IgD-negative memory B cell (primary cell): ENCODE measurements around the gene ASIC2. TPM values are rescaled to one million over a fixed set of nuclear protein-coding genes. Genes with fewer than 3 reads are reported as not detected.

Experiments
- H3K27ac Mint-ChIP-seq, 3 donors: one replicate each; pipeline ENCODE4 v1.8.0; 2020 to 2022; ENCODE audit warnings: mild to moderate bottlenecking in 3 of 3, mixed read lengths in 3 of 3, moderate library complexity in 1 of 3
- H3K27me3 Mint-ChIP-seq: one replicate; pipeline ENCODE4 v1.8.0; 2021; ENCODE audit warnings: mixed read lengths
- H3K36me3 Mint-ChIP-seq: one replicate; pipeline ENCODE4 v1.8.0; 2020; ENCODE audit warnings: mild to moderate bottlenecking, mixed read lengths
- H3K4me1 Mint-ChIP-seq, 3 donors: one replicate each; pipeline ENCODE4 v1.8.0; 2020 to 2022; ENCODE audit warnings: mixed read lengths in 3 of 3, mild to moderate bottlenecking in 1 of 3
- H3K4me3 Mint-ChIP-seq, 4 donors: one replicate each; pipeline ENCODE4 v1.8.0; 2020 to 2022; ENCODE audit warnings: mild to moderate bottlenecking in 4 of 4, mixed read lengths in 4 of 4, moderate library complexity in 3 of 4
- H3K9me3 Mint-ChIP-seq, 3 donors: one replicate each; pipeline ENCODE4 v1.8.0; 2020 to 2021; ENCODE audit warnings: mixed read lengths in 3 of 3, mild to moderate bottlenecking in 1 of 3
- polyA plus RNA-seq: library from polyadenylated mRNA; unstranded; fragments of 300-500 nt; fragmentation: Illumina TruSeq; gene quantifications from one replicate; pipeline ENCODE4 v1.2.3, GENCODE V29; 2021

ASIC2 gene
- polyA plus RNA-seq, 1 donor from 2014 or later: not detected

DNA sequence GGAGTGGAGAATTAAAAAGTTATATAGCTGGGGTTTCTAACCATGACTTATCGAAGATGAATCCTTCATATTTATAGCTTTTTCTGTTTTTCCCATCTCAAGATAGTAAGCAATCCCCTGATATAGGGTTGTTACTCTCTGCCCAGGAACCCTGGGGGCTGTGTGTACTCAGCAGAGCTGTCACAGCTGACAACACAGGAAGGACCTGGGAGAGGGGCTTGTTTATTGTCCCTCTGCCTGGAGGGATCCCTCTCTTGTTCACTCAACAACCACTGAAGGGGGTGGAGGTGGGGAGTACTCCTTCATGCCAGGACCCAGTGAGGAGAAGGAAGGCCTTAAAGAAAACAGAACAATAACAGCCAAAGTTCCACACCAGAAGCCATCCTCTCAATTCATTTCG lies 19.8 kb downstream of the ASIC2 start:
- Mint-ChIP-seq H3K36me3 (no peaks in the 10 kb centered on the region), H3K4me1 (no peaks in the 10 kb centered on the region), H3K4me3 (no peak overlapping the region), H3K27me3 (peaks cover 4% of the 10 kb centered on the region), H3K9me3 (peaks cover 0 to 1% (median 0%) of the 10 kb centered on the region in 3 donors), H3K27ac (no peak overlapping the region)

- H3K4me1 Mint-ChIP-seq: no peaks in the 10 kb centered on the region
- no peak overlapping the region for H3K4me3 Mint-ChIP-seq
- H3K27me3 Mint-ChIP-seq: peaks cover 2% of the 10 kb centered on the region
- H3K27ac Mint-ChIP-seq: no peak overlapping the region
- H3K36me3 Mint-ChIP-seq: no peaks in the 10 kb centered on the region
- peaks cover 0 to 1% (median 0%) of the 10 kb centered on the region in 3 donors for H3K9me3 Mint-ChIP-seq
These were observed 20.7 kb downstream of the ASIC2 start for GRCh38 chr17:33272438-33272837.

GRCh38 chr17:33269337-33270060 lies 23.6 kb downstream of the ASIC2 start:
- Mint-ChIP-seq H3K27me3 (peaks cover 4% of the 10 kb centered on the region), H3K9me3 (peaks cover 0 to 1% (median 0%) of the 10 kb centered on the region in 3 donors), H3K4me1 (no peaks in the 10 kb centered on the region), H3K27ac (no peak overlapping the region), H3K36me3 (no peaks in the 10 kb centered on the region), H3K4me3 (no peak overlapping the region)

DNA sequence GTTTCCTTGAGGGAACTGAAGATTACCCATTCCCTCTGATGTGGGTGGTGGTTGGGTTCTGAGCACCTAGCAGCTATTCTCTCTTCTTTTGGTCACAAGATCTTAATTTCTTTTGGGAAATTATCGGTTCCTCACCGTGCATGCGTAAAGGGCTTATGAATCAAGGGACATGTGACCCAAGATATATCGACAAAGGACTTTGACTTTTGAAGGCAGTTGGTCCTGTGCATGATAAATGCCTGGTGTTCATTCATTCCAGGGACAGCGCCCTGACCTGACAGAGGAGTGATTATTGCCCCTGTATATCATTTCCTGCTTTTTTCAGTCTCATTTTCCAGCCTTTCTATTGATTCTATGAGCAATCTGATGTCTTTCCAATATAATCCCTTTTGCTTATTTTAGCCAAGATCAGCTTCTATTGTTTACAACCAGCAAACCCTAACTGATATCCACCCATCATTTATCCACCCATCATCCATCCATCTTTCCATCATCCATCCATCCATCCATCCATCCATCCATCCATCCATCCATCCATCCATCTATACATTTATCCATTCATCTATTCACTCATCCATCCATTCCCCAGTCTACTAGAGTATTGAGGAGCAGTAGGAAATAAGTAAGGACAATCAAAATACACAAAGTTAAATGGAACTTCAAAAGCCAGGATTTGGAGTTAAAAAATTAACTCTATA lies 25.1 kb downstream of the ASIC2 start:
- Mint-ChIP-seq H3K4me1 (no peaks in the 10 kb centered on the region), H3K27me3 (peaks cover 5% of the 10 kb centered on the region), H3K27ac (peak overlapping the region in 1 of 3 donors; percentile 11), H3K9me3 (peaks cover 0 to 1% (median 0%) of the 10 kb centered on the region in 3 donors), H3K36me3 (no peaks in the 10 kb centered on the region), H3K4me3 (no peak overlapping the region)

DNA sequence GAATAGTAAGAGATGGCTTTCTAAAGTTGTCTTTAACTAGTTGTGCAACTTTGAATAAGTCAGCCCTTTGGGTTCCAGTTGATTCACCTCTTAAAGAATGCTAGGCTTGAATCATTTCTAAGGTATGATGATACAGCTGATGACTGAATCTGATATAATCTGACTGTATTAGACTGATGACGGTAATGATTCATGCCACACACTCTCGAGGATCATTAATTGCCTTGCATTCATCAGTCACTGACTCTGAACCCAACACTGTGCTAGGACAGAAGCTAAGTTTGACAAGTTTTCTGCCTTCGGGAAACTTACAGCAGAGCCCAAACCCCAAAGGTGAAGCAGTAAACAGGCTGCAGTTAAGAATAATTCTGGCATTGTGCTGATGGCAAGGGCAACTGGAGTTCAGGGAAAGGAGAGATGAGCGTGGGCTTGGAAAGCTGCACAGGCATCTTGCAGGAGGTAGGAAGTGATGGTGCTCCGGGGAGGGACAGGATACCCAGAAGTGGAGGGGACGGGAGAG lies 25.8 kb downstream of the ASIC2 start:
- Mint-ChIP-seq H3K27me3 (peaks cover 5% of the 10 kb centered on the region), H3K4me1 (no peaks in the 10 kb centered on the region), H3K4me3 (no peak overlapping the region), H3K36me3 (no peaks in the 10 kb centered on the region), H3K27ac (no peak overlapping the region), H3K9me3 (peaks cover 0 to 1% (median 0%) of the 10 kb centered on the region in 3 donors)

- H3K9me3 Mint-ChIP-seq: peaks cover 0 to 1% (median 0%) of the 10 kb centered on the region in 3 donors
- H3K4me1 Mint-ChIP-seq: no peaks in the 10 kb centered on the region
- no peak overlapping the region for H3K27ac Mint-ChIP-seq
- no peaks in the 10 kb centered on the region for H3K36me3 Mint-ChIP-seq
- no peak overlapping the region for H3K4me3 Mint-ChIP-seq
- H3K27me3 Mint-ChIP-seq: peaks cover 5% of the 10 kb centered on the region
These were observed 26.5 kb downstream of the ASIC2 start for GRCh38 chr17:33266611-33267010.

DNA sequence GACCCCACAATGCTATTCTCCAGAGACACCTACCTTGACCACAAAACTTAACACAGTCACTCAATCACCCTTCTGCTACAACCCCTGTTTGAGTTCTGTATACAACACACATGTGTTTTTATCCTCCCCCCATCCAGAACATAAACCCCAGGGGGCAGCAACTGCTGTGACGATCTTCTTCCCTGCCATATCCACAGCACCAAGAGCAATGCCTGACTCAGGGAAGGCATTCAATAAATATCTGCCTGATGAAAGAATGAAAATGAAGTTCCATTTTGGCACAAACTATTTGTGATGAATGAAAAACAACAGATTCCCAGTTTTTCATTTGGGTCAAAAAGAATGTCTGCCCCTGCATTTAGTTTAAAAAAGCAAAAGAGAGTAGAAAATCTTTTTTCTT lies 27.0 kb downstream of the ASIC2 start:
- no peak overlapping the region for H3K27ac Mint-ChIP-seq
- peaks cover 7% of the 10 kb centered on the region for H3K27me3 Mint-ChIP-seq
- no peak overlapping the region for H3K4me3 Mint-ChIP-seq
- H3K9me3 Mint-ChIP-seq: peaks cover 0 to 1% (median 0%) of the 10 kb centered on the region in 3 donors
- no peaks in the 10 kb centered on the region for H3K4me1 Mint-ChIP-seq
- H3K36me3 Mint-ChIP-seq: no peaks in the 10 kb centered on the region

DNA sequence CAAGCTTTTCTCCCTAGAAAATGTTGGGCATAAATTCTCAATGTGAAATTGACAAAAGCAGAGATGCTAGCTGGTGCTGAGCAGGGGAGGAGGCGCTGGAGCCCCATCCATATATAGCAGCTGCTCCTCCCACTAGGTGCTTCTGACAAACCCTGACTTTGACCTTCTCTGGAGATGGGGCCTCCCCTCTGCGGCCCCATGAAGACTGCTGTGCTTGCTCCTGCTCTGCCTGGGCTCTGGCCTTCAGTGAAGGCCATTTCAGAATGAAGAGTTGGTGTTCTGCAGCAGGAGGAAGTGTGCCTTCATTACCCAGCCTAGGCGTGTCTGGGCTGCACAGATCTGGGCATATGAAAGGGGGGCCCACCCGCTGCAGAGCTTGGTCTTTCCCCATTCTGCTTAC lies 29.7 kb downstream of the ASIC2 start:
- Mint-ChIP-seq H3K27me3 (peaks cover 12% of the 10 kb centered on the region), H3K9me3 (no peaks in the 10 kb centered on the region), H3K4me1 (no peaks in the 10 kb centered on the region)

DNA sequence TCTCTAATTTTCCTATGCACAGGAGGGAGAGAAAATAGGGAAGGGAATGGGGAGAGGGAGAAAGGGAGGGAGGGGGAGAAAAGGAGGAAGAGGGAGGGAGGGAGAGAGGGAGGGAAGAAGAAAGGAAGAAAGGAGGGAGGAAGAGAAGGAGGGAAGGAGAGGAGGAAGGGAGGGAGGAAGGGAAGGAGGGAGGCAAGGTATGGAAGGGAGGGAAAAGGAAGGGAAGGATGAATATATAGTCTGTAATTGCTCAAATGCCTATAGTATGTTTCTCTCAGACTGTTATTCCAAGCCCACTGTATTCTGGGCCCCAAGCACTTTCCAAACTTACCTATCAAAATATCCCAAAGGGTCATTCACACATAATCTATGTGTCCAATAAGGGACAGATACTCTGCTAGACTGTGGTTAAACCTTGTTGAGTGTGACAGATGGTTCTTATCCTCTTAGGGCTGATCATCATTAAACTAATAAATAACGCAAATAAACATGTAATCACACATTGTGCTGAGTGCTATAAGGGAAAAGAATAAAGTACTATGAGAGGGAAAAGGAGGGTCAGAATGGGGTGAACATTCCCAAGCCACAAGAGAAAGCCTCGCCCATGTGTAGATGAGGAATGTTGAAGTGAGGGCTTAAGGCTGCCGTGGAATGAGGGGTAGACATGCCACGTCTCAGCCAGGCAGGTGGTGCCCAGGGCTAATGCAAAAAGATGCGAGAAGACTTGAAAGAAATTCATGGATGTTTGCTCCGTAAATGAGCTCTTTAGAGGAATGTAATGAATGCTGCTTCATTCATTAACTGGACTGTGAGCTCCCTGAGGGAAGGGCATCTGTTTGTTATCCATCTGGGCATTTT lies 30.6 kb downstream of the ASIC2 start:
- H3K4me3 Mint-ChIP-seq: no peak overlapping the region
- no peaks in the 10 kb centered on the region for H3K36me3 Mint-ChIP-seq
- no peak overlapping the region for H3K27ac Mint-ChIP-seq
- peaks cover 12% of the 10 kb centered on the region for H3K27me3 Mint-ChIP-seq
- no peaks in the 10 kb centered on the region for H3K9me3 Mint-ChIP-seq
- H3K4me1 Mint-ChIP-seq: no peaks in the 10 kb centered on the region

More for the DNA sequence above, 29.7 kb downstream of the ASIC2 start:
- Mint-ChIP-seq H3K27ac (no peak overlapping the region), H3K36me3 (no peaks in the 10 kb centered on the region), H3K4me3 (no peak overlapping the region)

DNA sequence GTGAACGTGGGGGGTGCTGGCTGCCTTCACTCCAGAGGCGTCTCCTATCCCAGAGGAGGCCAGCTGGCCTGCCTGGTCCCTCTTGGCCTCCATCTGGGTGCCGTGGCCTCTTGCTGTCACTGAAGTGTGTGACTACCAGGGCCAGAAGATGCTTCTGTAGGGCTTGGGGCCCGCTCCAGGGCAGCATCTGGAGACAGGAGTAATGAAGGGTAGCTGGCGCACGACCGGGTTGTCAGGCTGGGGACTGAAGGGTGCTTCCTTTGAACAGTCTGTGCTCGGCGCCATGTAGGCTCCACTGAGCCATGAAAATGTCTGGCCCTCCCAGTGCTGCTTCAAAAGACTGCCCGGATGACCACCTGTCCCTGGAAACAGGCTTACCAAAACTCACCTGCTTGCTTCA lies 31.3 kb downstream of the ASIC2 start:
- Mint-ChIP-seq H3K4me1 (no peaks in the 10 kb centered on the region), H3K9me3 (no peaks in the 10 kb centered on the region), H3K36me3 (no peaks in the 10 kb centered on the region), H3K27me3 (peaks cover 12% of the 10 kb centered on the region), H3K4me3 (no peak overlapping the region), H3K27ac (no peak overlapping the region)

DNA sequence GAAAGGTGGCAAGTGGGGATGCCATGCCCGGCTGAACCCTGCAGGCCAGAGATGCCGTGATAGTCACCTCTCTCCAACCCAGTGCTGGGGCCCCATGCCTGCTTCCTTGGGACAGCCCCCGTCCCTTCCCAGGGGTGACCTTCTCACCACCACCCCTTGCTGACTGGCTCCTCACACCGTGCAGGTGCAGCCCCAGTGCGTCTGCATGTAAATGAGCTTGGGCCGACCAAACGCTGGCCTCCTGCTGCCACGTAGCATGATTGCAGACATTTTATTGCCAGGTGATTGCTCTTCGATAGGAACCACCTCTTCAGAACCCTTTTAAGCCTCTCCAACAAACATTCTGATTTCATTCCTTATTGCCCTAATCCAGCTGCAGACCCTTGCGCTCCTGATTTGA lies 32.5 kb downstream of the ASIC2 start:
- Mint-ChIP-seq H3K9me3 (peaks cover 0 to 2% (median 0%) of the 10 kb centered on the region in 3 donors), H3K27me3 (peaks cover 10% of the 10 kb centered on the region), H3K4me3 (no peak overlapping the region), H3K36me3 (no peaks in the 10 kb centered on the region), H3K27ac (no peak overlapping the region), H3K4me1 (no peaks in the 10 kb centered on the region)

- no peak overlapping the region for H3K4me3 Mint-ChIP-seq
- H3K36me3 Mint-ChIP-seq: no peaks in the 10 kb centered on the region
- peaks cover 0 to 2% (median 0%) of the 10 kb centered on the region in 3 donors for H3K9me3 Mint-ChIP-seq
- H3K27ac Mint-ChIP-seq: no peak overlapping the region
- peaks cover 7% of the 10 kb centered on the region for H3K27me3 Mint-ChIP-seq
- no peaks in the 10 kb centered on the region for H3K4me1 Mint-ChIP-seq
These were observed 34.8 kb downstream of the ASIC2 start for GRCh38 chr17:33258296-33258695.

DNA sequence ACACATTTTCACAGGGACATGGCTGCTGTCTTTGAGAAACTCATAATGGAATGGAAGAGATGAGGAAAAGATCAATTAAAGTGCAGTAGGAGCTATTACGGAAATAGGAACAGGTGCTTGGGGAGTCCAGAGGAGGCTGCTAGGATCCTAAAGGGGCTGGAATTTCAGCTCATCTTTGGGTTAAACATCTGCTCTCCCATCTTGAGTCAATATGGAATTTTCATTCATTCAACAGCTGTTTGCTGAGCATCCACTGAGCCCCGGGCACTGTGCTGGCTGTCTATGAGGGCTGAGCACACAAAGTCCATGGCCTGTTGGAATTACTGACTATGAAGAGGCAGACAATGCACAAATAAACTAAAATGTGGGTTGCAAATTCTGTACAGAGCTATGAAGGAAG lies 47.9 kb downstream of the ASIC2 start:
- Mint-ChIP-seq H3K27me3 (peaks cover 5% of the 10 kb centered on the region), H3K9me3 (peaks cover 0 to 2% (median 0%) of the 10 kb centered on the region in 3 donors), H3K4me3 (no peak overlapping the region), H3K36me3 (no peaks in the 10 kb centered on the region), H3K27ac (no peak overlapping the region), H3K4me1 (no peaks in the 10 kb centered on the region)

DNA sequence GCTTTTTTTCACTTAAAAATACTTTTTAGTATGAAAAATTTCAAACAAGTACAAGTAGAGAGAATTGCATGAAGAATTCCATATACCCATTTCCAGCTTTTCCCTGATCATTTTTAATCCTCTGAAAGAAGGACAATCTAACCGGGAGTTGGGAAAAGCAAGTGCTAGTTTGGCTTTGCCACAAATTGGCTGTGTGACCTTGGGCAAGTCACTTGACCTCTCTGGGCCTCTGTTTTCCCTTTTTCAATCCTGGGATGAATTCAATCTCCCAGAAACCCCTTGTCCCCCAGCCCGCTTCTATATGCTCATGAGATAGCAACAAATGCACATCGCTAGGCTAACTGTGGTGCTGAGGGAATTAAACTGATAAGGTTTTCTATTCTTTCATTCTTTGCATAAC lies 49.4 kb downstream of the ASIC2 start:
- Mint-ChIP-seq H3K36me3 (no peaks in the 10 kb centered on the region), H3K27ac (no peak overlapping the region), H3K4me3 (no peak overlapping the region), H3K9me3 (peaks cover 0 to 2% (median 0%) of the 10 kb centered on the region in 3 donors), H3K4me1 (no peaks in the 10 kb centered on the region), H3K27me3 (peaks cover 4% of the 10 kb centered on the region)
